Lower leg skin (tissue), 3 donors: ENCODE data around the gene ATXN7L3.

Source experiments
- POLR2A ChIP-seq, 2 donors: fragments of 450-650 bp; IDR thresholded peaks; one replicate each; pipeline ENCODE4 v1.6.1; 2016 to 2017; ENCODE audit warnings: antibody characterized with exemption in 2 of 2, mild to moderate bottlenecking in 1 of 2, moderate library complexity in 1 of 2
- TF ChIP-seq, protein P1 (sequence below), 3 donors: fragments of 450-650 bp; IDR thresholded peaks; one replicate each; pipeline ENCODE4 v1.5.1; 2016; ENCODE audit warnings: antibody characterized with exemption in 3 of 3, mild to moderate bottlenecking in 3 of 3, moderate library complexity in 2 of 3

DNA sequence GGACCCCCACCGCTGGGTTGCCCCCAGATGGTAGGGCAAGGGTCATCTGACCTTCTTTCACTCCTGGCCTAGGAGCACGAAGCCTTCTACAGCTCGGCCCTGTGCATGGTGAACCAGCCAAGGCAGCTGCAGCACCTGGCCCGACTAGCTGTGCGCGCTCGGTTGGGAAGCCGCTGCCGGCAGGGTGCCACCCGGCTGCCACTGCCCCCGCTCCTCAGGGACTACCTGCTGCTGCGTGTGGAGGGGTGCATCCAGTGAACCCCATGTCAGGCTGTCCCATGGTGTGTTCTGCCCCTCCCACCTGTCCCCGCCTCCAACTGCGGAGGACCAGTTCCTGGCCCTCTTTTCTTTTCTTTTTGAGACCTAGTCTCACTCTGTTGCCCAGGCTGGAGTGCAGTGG lies 21.6 kb downstream of the ATXN7L3 start:
- TF ChIP-seq POLR2A (IDR thresholded peaks at IDR 0.05): no peak
- TF ChIP-seq, protein P1, sequence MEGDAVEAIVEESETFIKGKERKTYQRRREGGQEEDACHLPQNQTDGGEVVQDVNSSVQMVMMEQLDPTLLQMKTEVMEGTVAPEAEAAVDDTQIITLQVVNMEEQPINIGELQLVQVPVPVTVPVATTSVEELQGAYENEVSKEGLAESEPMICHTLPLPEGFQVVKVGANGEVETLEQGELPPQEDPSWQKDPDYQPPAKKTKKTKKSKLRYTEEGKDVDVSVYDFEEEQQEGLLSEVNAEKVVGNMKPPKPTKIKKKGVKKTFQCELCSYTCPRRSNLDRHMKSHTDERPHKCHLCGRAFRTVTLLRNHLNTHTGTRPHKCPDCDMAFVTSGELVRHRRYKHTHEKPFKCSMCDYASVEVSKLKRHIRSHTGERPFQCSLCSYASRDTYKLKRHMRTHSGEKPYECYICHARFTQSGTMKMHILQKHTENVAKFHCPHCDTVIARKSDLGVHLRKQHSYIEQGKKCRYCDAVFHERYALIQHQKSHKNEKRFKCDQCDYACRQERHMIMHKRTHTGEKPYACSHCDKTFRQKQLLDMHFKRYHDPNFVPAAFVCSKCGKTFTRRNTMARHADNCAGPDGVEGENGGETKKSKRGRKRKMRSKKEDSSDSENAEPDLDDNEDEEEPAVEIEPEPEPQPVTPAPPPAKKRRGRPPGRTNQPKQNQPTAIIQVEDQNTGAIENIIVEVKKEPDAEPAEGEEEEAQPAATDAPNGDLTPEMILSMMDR (IDR thresholded peaks at IDR 0.05): no peak
